NT2/D1 (cell line): Measurements from ENCODE around the gene SH3GLB1.

Experiments
- SUZ12 ChIP-seq: IDR thresholded peaks from 2 replicates; pipeline ENCODE4 v1.6.1; 2011; ENCODE audit not compliant: insufficient read length, insufficient read depth; ENCODE audit errors: extremely low read depth
- ZNF274 ChIP-seq: IDR thresholded peaks from 2 replicates; pipeline ENCODE4 v1.6.1; 2011; ENCODE audit warnings: mild to moderate bottlenecking, low read depth, low read length

DNA sequence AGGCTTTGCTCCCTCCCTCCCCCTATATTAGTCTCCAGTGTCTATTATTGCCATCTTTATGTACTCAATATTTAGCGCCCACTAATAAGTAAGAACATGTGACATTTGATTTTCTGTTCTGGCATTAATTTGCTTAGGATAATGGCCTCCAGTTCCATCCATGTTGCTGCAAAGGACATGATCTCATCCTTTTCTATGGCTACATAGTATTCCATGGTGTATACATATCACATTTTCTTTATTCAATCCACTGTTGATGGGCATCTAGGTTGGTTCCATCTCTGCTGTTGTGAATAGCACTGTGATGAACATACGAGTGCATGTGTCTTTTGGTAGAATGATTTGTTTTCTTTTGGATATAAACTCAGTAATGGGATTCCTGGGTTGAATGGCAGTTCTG, 61.3 kb downstream of the SH3GLB1 start:
- TF ChIP-seq SUZ12 (no peak), ZNF274 (no peak)
